ENCODE results near the gene AMIGO3.

The AMIGO3 gene

DNA sequence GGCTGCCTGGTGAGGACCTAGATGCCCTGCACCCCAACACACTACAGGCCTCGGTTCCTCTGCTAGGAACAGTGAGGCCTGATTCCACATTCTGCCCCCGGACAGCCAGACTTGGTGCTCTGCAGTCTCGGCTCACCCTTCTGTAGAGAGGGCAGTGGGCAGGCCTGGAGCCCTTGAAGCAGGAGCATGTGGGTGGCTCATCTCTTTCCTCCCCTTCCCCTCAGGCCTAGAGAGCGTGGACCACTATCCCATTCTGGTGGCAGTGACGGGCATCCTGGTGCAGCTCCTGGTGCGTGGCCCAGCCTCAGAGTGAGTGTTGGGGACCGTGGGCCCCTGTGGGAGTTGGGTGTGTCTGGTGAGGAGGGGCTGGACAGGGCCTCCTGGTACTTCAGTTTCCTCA, 3.3 kb downstream of the AMIGO3 start:
- Histone ChIP-seq H3K36me3 (ENCODE audit: insufficient read depth, low read length) (peaks cover 9% of the 10 kb centered on the region), H3K4me3 (ENCODE audit: low read length) (no peak overlapping the region), H3K4me2 (ENCODE audit: low read length) (no peak overlapping the region), H3K9me3 (replicated peaks; ENCODE audit: low read length) (no peaks in the 10 kb centered on the region), H3K9ac (ENCODE audit: low read depth, low read length) (no peak overlapping the region), H3K27me3 (ENCODE audit: control insufficient read depth, insufficient read depth, low read length) (no peaks in the 10 kb centered on the region), H3K4me1 (ENCODE audit: control insufficient read depth, insufficient read depth, low read length) (peaks cover 10% of the 10 kb centered on the region)

- Histone ChIP-seq H3K9me3 (replicated peaks; ENCODE audit: low read length) (no peaks in the 10 kb centered on the region), H3K4me2 (ENCODE audit: low read length) (no peak overlapping the region), H3K27me3 (ENCODE audit: control insufficient read depth, insufficient read depth, low read length) (no peaks in the 10 kb centered on the region), H3K4me3 (ENCODE audit: low read length) (no peak overlapping the region), H3K36me3 (ENCODE audit: insufficient read depth, low read length) (peaks cover 4% of the 10 kb centered on the region), H3K4me1 (ENCODE audit: control insufficient read depth, insufficient read depth, low read length) (peaks cover 10% of the 10 kb centered on the region), H3K9ac (ENCODE audit: low read depth, low read length) (no peak overlapping the region)
Measured at GRCh38 chr3:49715611-49716121, 3.8 kb downstream of the AMIGO3 start.

DNA sequence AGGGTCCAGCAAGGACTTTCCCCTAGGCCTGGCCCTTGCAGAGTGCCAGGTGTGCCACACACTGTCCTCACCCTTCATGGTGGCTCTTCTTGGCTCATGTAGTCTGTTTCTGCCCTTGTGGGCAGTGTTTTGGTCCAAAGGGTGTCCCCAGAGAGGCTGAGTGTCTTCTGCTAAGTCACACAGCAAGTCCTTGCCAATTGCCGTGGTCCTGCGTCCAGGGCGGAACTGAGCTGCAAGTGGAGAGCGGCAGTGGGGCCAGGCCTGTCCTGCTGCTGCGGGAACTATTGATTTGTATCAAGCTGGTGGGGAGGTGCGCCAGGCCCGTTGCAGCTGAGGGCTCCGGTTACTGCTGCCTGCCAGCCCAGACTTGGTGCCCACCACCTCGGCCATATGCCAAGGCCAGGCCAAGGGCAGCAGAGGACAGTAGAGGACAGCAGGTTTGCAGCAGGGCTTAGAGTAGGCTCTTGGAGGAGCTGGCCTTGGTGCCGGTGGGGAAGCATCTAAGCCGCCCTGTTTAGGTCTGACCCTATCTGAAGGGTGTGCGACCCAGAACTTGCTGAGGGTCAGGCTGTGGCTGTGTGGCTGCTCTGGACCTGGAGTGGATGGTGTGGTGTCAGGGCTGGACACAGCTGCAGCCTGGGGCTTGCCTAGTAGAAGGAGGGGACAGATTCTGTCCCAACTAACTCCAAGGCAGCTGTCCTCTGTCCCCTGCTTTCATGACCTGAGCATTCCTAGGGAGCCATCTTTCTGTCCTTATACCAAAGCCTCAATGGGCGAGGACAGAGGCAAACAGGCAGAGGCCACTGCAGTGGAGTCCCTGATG, 4.5 kb downstream of the AMIGO3 start:
- no peak overlapping the region for H3K4me2 ChIP-seq (ENCODE audit: low read length)
- H3K9me3 ChIP-seq (replicated peaks; ENCODE audit: low read length): no peaks in the 10 kb centered on the region
- no peak overlapping the region for H3K4me3 ChIP-seq (ENCODE audit: low read length)
- H3K9ac ChIP-seq (ENCODE audit: low read depth, low read length): no peak overlapping the region
- no peaks in the 10 kb centered on the region for H3K27me3 ChIP-seq (ENCODE audit: control insufficient read depth, insufficient read depth, low read length)
- H3K4me1 ChIP-seq (ENCODE audit: control insufficient read depth, insufficient read depth, low read length): peaks cover 10% of the 10 kb centered on the region
- no peaks in the 10 kb centered on the region for H3K36me3 ChIP-seq (ENCODE audit: insufficient read depth, low read length)

GRCh38 chr3:49713336-49714105, 6.0 kb downstream of the AMIGO3 start:
- Histone ChIP-seq H3K36me3 (ENCODE audit: insufficient read depth, low read length) (no peaks in the 10 kb centered on the region), H3K4me3 (ENCODE audit: low read length) (no peak overlapping the region), H3K27me3 (ENCODE audit: control insufficient read depth, insufficient read depth, low read length) (no peaks in the 10 kb centered on the region), H3K4me1 (ENCODE audit: control insufficient read depth, insufficient read depth, low read length) (no peaks in the 10 kb centered on the region), H3K4me2 (ENCODE audit: low read length) (no peak overlapping the region), H3K9ac (ENCODE audit: low read depth, low read length) (no peak overlapping the region), H3K9me3 (replicated peaks; ENCODE audit: low read length) (no peaks in the 10 kb centered on the region)

DNA sequence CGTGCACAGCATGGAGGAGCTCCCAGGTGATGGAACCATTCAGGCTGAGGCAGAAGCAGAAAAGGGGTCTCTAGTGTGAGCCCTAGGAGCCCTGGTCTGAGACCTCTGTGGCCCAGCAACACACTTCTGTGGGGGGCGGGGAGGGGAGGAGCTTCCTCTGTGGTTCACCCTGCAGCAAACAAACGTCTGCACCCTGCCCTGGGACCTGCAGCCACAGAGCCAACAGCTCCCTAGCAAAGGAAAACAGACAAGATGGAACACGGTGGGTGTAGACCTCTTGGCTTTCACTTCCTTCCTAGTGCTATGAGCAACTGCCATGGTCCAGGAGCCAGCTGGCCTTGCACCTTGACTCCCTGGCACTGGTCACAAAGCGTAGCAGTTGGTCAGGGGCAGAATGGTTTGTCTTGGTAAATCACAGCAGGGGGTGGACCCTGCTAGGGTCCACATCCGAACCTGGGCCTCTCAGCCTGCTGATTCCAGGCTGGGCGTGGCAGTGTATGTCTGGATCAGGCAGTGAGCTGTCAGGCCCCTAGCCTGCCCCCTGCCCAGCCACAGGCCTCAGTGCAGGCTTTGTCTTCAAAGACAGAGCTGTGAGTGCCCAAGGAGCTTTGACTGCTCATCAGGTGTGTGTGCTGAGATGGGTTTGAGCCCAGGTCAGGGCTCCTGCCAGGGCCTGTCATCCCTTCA, 6.7 kb downstream of the AMIGO3 start:
- Histone ChIP-seq H3K9me3 (replicated peaks; ENCODE audit: low read length) (no peaks in the 10 kb centered on the region), H3K4me2 (ENCODE audit: low read length) (no peak overlapping the region), H3K27me3 (ENCODE audit: control insufficient read depth, insufficient read depth, low read length) (no peaks in the 10 kb centered on the region), H3K4me1 (ENCODE audit: control insufficient read depth, insufficient read depth, low read length) (no peaks in the 10 kb centered on the region), H3K36me3 (ENCODE audit: insufficient read depth, low read length) (no peaks in the 10 kb centered on the region), H3K9ac (ENCODE audit: low read depth, low read length) (no peak overlapping the region), H3K4me3 (ENCODE audit: low read length) (no peak overlapping the region)

DNA sequence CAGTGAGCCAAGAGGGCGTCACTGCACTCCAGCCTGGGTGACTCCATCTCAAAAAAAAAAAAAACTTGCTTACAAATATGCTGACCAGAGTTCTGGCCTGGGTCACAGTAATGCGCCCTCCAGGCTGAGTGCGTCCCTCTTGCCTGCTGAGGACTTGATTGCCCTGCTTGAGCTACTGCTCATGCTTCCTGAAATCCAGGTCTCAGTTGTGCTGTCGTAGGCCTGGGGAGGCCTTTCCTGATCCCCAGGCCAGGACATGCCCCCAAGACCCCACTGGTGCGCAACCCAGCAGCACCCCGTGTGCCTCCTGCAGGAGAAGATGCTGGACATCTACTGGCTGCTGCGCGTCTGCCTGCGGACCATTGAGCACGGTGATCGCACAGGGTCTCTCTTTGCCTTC, 7.3 kb downstream of the AMIGO3 start:
- H3K9ac ChIP-seq (ENCODE audit: low read depth, low read length): no peak overlapping the region
- no peaks in the 10 kb centered on the region for H3K27me3 ChIP-seq (ENCODE audit: control insufficient read depth, insufficient read depth, low read length)
- H3K4me1 ChIP-seq (ENCODE audit: control insufficient read depth, insufficient read depth, low read length): no peaks in the 10 kb centered on the region
- no peak overlapping the region for H3K4me2 ChIP-seq (ENCODE audit: low read length)
- no peak overlapping the region for H3K4me3 ChIP-seq (ENCODE audit: low read length)
- peaks cover 5% of the 10 kb centered on the region for H3K36me3 ChIP-seq (ENCODE audit: insufficient read depth, low read length)
- H3K9me3 ChIP-seq (replicated peaks; ENCODE audit: low read length): no peaks in the 10 kb centered on the region

GRCh38 chr3:49711489-49711888, 8.0 kb downstream of the AMIGO3 start:
- H3K36me3 ChIP-seq (ENCODE audit: insufficient read depth, low read length): peaks cover 6% of the 10 kb centered on the region
- H3K27me3 ChIP-seq (ENCODE audit: control insufficient read depth, insufficient read depth, low read length): no peaks in the 10 kb centered on the region
- H3K4me3 ChIP-seq (ENCODE audit: low read length): no peak overlapping the region
- no peak overlapping the region for H3K9ac ChIP-seq (ENCODE audit: low read depth, low read length)
- H3K4me2 ChIP-seq (ENCODE audit: low read length): no peak overlapping the region
- H3K4me1 ChIP-seq (ENCODE audit: control insufficient read depth, insufficient read depth, low read length): no peaks in the 10 kb centered on the region
- H3K9me3 ChIP-seq (replicated peaks; ENCODE audit: low read length): no peaks in the 10 kb centered on the region

- Histone ChIP-seq H3K4me2 (ENCODE audit: low read length) (no peak overlapping the region), H3K36me3 (ENCODE audit: insufficient read depth, low read length) (peaks cover 9% of the 10 kb centered on the region), H3K9me3 (replicated peaks; ENCODE audit: low read length) (no peaks in the 10 kb centered on the region), H3K4me3 (ENCODE audit: low read length) (no peak overlapping the region), H3K4me1 (ENCODE audit: control insufficient read depth, insufficient read depth, low read length) (no peaks in the 10 kb centered on the region), H3K27me3 (ENCODE audit: control insufficient read depth, insufficient read depth, low read length) (no peaks in the 10 kb centered on the region), H3K9ac (ENCODE audit: low read depth, low read length) (no peak overlapping the region)
Measured at GRCh38 chr3:49709852-49710251, 9.6 kb downstream of the AMIGO3 start.

GRCh38 chr3:49707113-49707480, 12.4 kb downstream of the AMIGO3 start:
- Histone ChIP-seq H3K36me3 (ENCODE audit: insufficient read depth, low read length) (peaks cover 14% of the 10 kb centered on the region), H3K4me2 (ENCODE audit: low read length) (no peak overlapping the region), H3K9me3 (replicated peaks; ENCODE audit: low read length) (no peaks in the 10 kb centered on the region), H3K4me3 (ENCODE audit: low read length) (no peak overlapping the region), H3K9ac (ENCODE audit: low read depth, low read length) (no peak overlapping the region), H3K4me1 (ENCODE audit: control insufficient read depth, insufficient read depth, low read length) (no peaks in the 10 kb centered on the region), H3K27me3 (ENCODE audit: control insufficient read depth, insufficient read depth, low read length) (no peaks in the 10 kb centered on the region)

DNA sequence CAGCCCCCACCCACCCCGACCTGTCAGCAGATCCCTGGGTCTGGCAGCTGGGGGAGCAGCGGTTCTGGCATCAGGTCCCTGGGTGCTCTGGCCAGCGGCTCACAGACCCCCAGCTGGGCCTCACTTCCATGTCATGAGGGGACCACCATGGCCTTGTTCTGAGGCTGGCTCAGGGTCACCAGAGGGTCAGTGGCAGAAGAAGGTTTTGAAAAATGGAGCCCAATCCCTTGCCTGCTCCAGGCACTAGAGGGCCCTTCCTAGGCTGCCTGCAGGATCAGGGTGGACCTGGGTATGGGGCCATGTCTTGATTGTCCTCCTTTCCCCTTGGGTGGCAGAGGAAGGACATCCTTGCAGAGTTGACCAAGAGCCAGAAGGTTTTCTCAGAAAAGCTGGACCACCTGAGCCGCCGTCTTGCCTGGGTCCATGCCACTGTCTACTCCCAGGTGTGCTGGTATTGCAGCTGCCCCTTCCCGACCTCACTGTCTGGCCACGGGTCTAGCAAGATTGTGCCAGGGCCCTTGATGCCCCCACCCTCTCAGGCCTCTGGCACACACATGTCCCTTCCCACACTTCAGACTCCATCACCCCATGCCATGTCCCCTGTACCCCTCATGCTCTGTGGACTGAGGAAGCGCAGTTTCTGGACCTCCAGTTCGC, 12.9 kb downstream of the AMIGO3 start:
- Histone ChIP-seq H3K4me3 (ENCODE audit: low read length) (no peak overlapping the region), H3K4me1 (ENCODE audit: control insufficient read depth, insufficient read depth, low read length) (no peaks in the 10 kb centered on the region), H3K9ac (ENCODE audit: low read depth, low read length) (no peak overlapping the region), H3K27me3 (ENCODE audit: control insufficient read depth, insufficient read depth, low read length) (no peaks in the 10 kb centered on the region), H3K36me3 (ENCODE audit: insufficient read depth, low read length) (peaks cover 17% of the 10 kb centered on the region), H3K9me3 (replicated peaks; ENCODE audit: low read length) (no peaks in the 10 kb centered on the region), H3K4me2 (ENCODE audit: low read length) (no peak overlapping the region)

DNA sequence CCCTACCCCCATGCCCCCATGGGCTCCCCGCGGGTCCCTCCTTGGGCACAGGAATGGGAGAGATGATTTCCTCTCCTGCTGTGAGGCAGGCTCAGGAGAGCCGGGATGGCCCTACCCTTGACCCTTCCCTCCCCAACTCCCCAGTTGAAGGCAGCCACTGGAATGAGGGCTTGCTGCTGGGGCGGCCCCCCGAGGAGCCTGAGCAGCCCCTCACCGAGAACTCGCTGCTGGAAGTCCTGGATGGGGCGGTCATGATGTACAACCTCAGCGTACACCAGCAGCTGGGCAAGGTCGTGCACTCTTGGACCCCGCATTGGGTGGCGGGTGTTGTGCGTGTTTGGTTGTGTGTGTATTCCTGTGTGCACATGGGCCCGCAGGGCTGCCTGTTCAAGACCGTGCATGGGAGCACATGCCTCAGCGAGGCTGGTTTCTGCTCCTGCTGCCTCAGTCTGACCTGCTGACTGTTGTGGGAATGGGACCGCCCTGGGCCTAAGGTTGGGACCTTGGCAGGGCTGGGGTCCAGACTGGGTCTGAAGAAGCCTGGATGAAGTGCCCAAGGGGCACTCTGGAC, 14.0 kb downstream of the AMIGO3 start:
- Histone ChIP-seq H3K36me3 (ENCODE audit: insufficient read depth, low read length) (peaks cover 28% of the 10 kb centered on the region), H3K9ac (ENCODE audit: low read depth, low read length) (no peak overlapping the region), H3K27me3 (ENCODE audit: control insufficient read depth, insufficient read depth, low read length) (no peaks in the 10 kb centered on the region), H3K4me1 (ENCODE audit: control insufficient read depth, insufficient read depth, low read length) (no peaks in the 10 kb centered on the region), H3K4me3 (ENCODE audit: low read length) (no peak overlapping the region), H3K4me2 (ENCODE audit: low read length) (no peak overlapping the region), H3K9me3 (replicated peaks; ENCODE audit: low read length) (no peaks in the 10 kb centered on the region)

All from skeletal muscle satellite cell (primary cell).